HepG2 (cell line): ENCODE data around the gene PCSK5. TPM values are rescaled to one million over a fixed set of nuclear protein-coding genes. Genes with fewer than 3 reads are reported as not detected.

Experiments used
- ATAC-seq: fragments of 200-7000 bp; cut with Tn5 transposase; 3 replicates; pipeline ENCODE4 v1.9.1; 2020; ENCODE audit warnings: mild to moderate bottlenecking, moderate library complexity
- BruUV-seq: library from RNA; stranded (reverse); fragments of 400-500 nt; replicated peaks from 2 replicates; lab custom pipeline; 2021; lab: Mats Ljungman, UMichigan
- CTCF ChIA-PET: fragments of 300-600 bp; formaldehyde crosslinking; extraction: SDS; loops from one replicate; lab custom pipeline; 2021; ENCODE audit warnings: low total read pairs, inconsistent platforms, low intra/inter-chr PET ratio; lab: Yijun Ruan, JAX
- POLR2A ChIA-PET: fragments of 350-600 bp; sonication (Branson Sonifier 250); formaldehyde crosslinking; loops from one replicate; lab custom pipeline; 2020; ENCODE audit warnings: antibody characterized with exemption, inconsistent platforms; lab: Yijun Ruan, JAX
- DNase-seq: peaks from one replicate; pipeline ENCODE4 v3.0.0-alpha.2; 2015; ENCODE audit warnings: low spot score
- FAIRE-seq: peaks from 3 replicates; lab custom pipeline; 2011; peaks lifted over from hg19 to GRCh38; lab: Jason Lieb, UNC
- H2AFZ ChIP-seq: one replicate; pipeline ENCODE4 v1.6.1; 2011; ENCODE audit warnings: low read length, inconsistent platforms
- H3K27ac ChIP-seq: fragments of 300-600 bp; 3 replicates; pipeline ENCODE4 v1.8.0; 2011; ENCODE audit warnings: mixed run types, mild to moderate bottlenecking, mixed read lengths, low read length, inconsistent platforms; ENCODE audit not compliant: insufficient read depth; ENCODE audit errors: extremely low read length
- H3K27me3 ChIP-seq, 2 experiments: fragments of 200-600 bp in 1 of 2; 2 replicates in 1 of 2; 3 replicates in 1 of 2; pipeline versions ENCODE4 v1.6.0 to v1.8.0; 2011; ENCODE audit warnings: low read length in 2 of 2, mild to moderate bottlenecking in 2 of 2, moderate library complexity in 2 of 2, inconsistent platforms in 1 of 2; ENCODE audit not compliant: insufficient read depth in 2 of 2, control insufficient read depth in 1 of 2
- H3K36me3 ChIP-seq, 2 experiments: fragments of 200-600 bp in 1 of 2; replicated peaks in 1 of 2; 2 replicates in 1 of 2; 3 replicates in 1 of 2; pipeline versions ENCODE4 v1.5.1 to v1.8.0; 2011; ENCODE audit warnings: low read length in 2 of 2, inconsistent platforms in 1 of 2; ENCODE audit not compliant: insufficient read depth in 2 of 2, control insufficient read depth in 1 of 2
- H3K4me1 ChIP-seq: 2 replicates; pipeline ENCODE4 v1.5.1; 2012; ENCODE audit warnings: low read length, inconsistent platforms; ENCODE audit not compliant: insufficient read depth
- H3K4me2 ChIP-seq: 2 replicates; pipeline ENCODE4 v1.6.0; 2011; ENCODE audit warnings: low read depth, low read length, inconsistent platforms
- H3K4me3 ChIP-seq, 3 experiments: fragments of 200-600 bp in 1 of 3; sonication (generic), shearing (Covaris generic) in 1 of 3; replicated peaks in 1 of 3; 2 replicates each; pipeline ENCODE4 v1.5.1; 2011 to 2016; ENCODE audit warnings: low read length in 3 of 3, inconsistent platforms in 2 of 3, low read depth in 2 of 3, mild to moderate bottlenecking in 2 of 3, control low read depth in 1 of 3, mixed read lengths in 1 of 3; ENCODE audit not compliant: insufficient read depth in 1 of 3
- H3K79me2 ChIP-seq: one replicate; pipeline ENCODE4 v1.6.1; 2011; ENCODE audit warnings: low read length, inconsistent platforms; ENCODE audit not compliant: insufficient read depth
- H3K9ac ChIP-seq: 2 replicates; pipeline ENCODE4 v1.6.0; 2011; ENCODE audit warnings: mild to moderate bottlenecking, low read depth, low read length, inconsistent platforms; ENCODE audit not compliant: insufficient read depth
- H3K9me3 ChIP-seq: 2 replicates; pipeline ENCODE4 v1.5.1; 2012; ENCODE audit warnings: mild to moderate bottlenecking, low read length
- H4K20me1 ChIP-seq: 2 replicates; pipeline ENCODE4 v1.6.0; 2011; ENCODE audit warnings: inconsistent platforms, mild to moderate bottlenecking, low read length, moderate library complexity; ENCODE audit not compliant: insufficient read depth
- AHDC1 ChIP-seq: sonication (generic); formaldehyde crosslinking; IDR thresholded peaks from 2 replicates; pipeline ENCODE4 v1.5.1; 2020; ENCODE audit warnings: mild to moderate bottlenecking, missing genetic modification reagents, borderline replicate concordance
- KIAA2018 ChIP-seq: sonication (generic); formaldehyde crosslinking; IDR thresholded peaks from 2 replicates; pipeline ENCODE4 v1.5.0; 2020; ENCODE audit warnings: mild to moderate bottlenecking, missing genetic modification reagents, borderline replicate concordance
- NAIF1 ChIP-seq: sonication (generic); formaldehyde crosslinking; IDR thresholded peaks from 2 replicates; pipeline ENCODE4 v1.5.0; 2020; ENCODE audit warnings: mild to moderate bottlenecking, missing genetic modification reagents, borderline replicate concordance
- TBL1XR1 ChIP-seq: fragments of 150-350 bp; IDR thresholded peaks from 2 replicates; pipeline ENCODE4 v1.6.1; 2014; ENCODE audit warnings: borderline replicate concordance, low read length; ENCODE audit not compliant: partially characterized antibody
- TCF12 ChIP-seq, 2 experiments: fragments of 450-650 bp in 1 of 2; sonication (generic) in 1 of 2; formaldehyde crosslinking in 1 of 2; IDR thresholded peaks; 2 replicates each; pipeline versions ENCODE4 v1.6.1 to v1.8.0; 2017 to 2022; ENCODE audit warnings: antibody characterized with exemption in 1 of 2, mild to moderate bottlenecking in 1 of 2, missing genetic modification reagents in 1 of 2, moderate library complexity in 1 of 2
- ZNF331 ChIP-seq: sonication (generic); formaldehyde crosslinking; IDR thresholded peaks from 2 replicates; pipeline ENCODE4 v1.4.0; 2020; ENCODE audit warnings: missing genetic modification reagents
- ZNF350 ChIP-seq: sonication (generic); formaldehyde crosslinking; IDR thresholded peaks from 2 replicates; pipeline ENCODE4 v1.4.0; 2020; ENCODE audit warnings: mild to moderate bottlenecking, low read depth, missing genetic modification reagents, borderline replicate concordance
- ZNF510 ChIP-seq: sonication (generic); formaldehyde crosslinking; IDR thresholded peaks from 2 replicates; pipeline ENCODE4 v1.4.0; 2020; ENCODE audit warnings: low read depth, mild to moderate bottlenecking, missing genetic modification reagents
- ZSCAN9 ChIP-seq: IDR thresholded peaks from 2 replicates; pipeline ENCODE4 v1.6.1; 2016; ENCODE audit warnings: borderline replicate concordance
- WGBS: methylation state at CpG from one replicate; pipeline ENCODE4 v1.1.6; 2017; ENCODE audit warnings: low lambda C conversion rate; 5-methylcytosine and 5-hydroxymethylcytosine counted together
- in situ Hi-C: cut with HindIII; loops from 2 replicates; pipeline ENCODE4 v1.10.0; 2017; ENCODE audit warnings: low pct_unique_long_range_greater_than_20kb; ENCODE audit not compliant: extremely low pct_ligation_motif_present
- intact Hi-C: fragments of 100-400 bp; cut with micrococcal nuclease; formaldehyde crosslinking; loops from one replicate; pipeline ENCODE4 v1.10.0; 2022; ENCODE audit not compliant: unreplicated experiment
- polyA plus RNA-seq, 8 experiments: library from polyadenylated mRNA; depleted of rRNA in 3 of 8; stranded (reverse) in 7 of 8; unstranded in 1 of 8; fragments of >200 nt; fragmentation: Illumina TruSeq in 4 of 8; extraction: Trizol in 4 of 8; gene quantifications; 2 replicates each; pipeline versions ENCODE4 v1.2.1 to v1.2.3, GENCODE V29; 2011 to 2016; ENCODE audit warnings: low read depth in 4 of 8, missing spikeins in 1 of 8, mixed read lengths in 1 of 8; ENCODE audit not compliant: insufficient read depth in 1 of 8
- total RNA-seq, 5 experiments: library from RNA; depleted of rRNA; stranded (reverse); fragments of >200 nt; fragmentation: Illumina TruSeq; extraction: Trizol; gene quantifications; 2 replicates each; pipeline ENCODE4 v1.2.3, GENCODE V29; 2016; ENCODE audit warnings: low read depth in 1 of 5

PCSK5 gene
- total and polyA plus RNA-seq, 2 of the 13 experiments (the other 11 are each of a cell fraction or from before 2014, with no cell fraction given) = 0.55 to 0.66 TPM

- in situ Hi-C loops = no loop called here
- no peak overlapping the region for H2AFZ ChIP-seq
- ATAC-seq (no peak), DNase-seq (no peak), FAIRE-seq (no peak)
- no peaks in the 10 kb centered on the region for H3K36me3 ChIP-seq
- no peaks in the 10 kb centered on the region for H4K20me1 ChIP-seq
- H3K27ac ChIP-seq = no peak overlapping the region
- intact Hi-C loops = no loop called here
- H3K9me3 ChIP-seq = no peaks in the 10 kb centered on the region
- H3K4me3 ChIP-seq = no peak overlapping the region
- no TSS peak for BruUV-seq
- no peaks in the 10 kb centered on the region for H3K79me2 ChIP-seq
- POLR2A ChIA-PET = no interaction called here
- H3K9ac ChIP-seq = no peak overlapping the region
- H3K27me3 ChIP-seq = no peaks in the 10 kb centered on the region
- H3K4me2 ChIP-seq = no peak overlapping the region
- H3K4me1 ChIP-seq = no peaks in the 10 kb centered on the region
- 55% methylated on average over 6 of the region's 6 CpGs for WGBS
- CTCF ChIA-PET = no interaction called here
- TF ChIP-seq TCF12 (IDR thresholded peaks at IDR 0.05) (no peak), TCF12 (CRISPR knock-in tag; IDR thresholded peaks at IDR 0.05) (no peak), ZNF510 (no peak), ZSCAN9 (CRISPR knock-in tag) (no peak), NAIF1 (CRISPR knock-in tag) (no peak), AHDC1 (CRISPR knock-in tag) (no peak), KIAA2018 (CRISPR knock-in tag) (no peak), TBL1XR1 (no peak), ZNF331 (CRISPR knock-in tag) (no peak), ZNF350 (CRISPR knock-in tag) (no peak)
Measured at GRCh38 chr9:76150013-76150412, 259.5 kb downstream of the PCSK5 start.
